ENCODE measurements around the gene GPBP1L1.

- TF ChIP-seq CTCF (conservative IDR thresholded peaks at IDR 0.05) = no peak
- no peak for TF ChIP-seq EZH2 (IDR thresholded peaks at IDR 0.05; ENCODE audit: low read depth)
Measured at GRCh38 chr1:45668526-45668925, 17.8 kb downstream of the GPBP1L1 start.
